Ectodermal cell (in vitro differentiated cells): ENCODE results near the gene PES1.

Source experiments
- H3K27ac ChIP-seq: 2 replicates; pipeline ENCODE4 v1.7.0; 2013; ENCODE audit warnings: mild to moderate bottlenecking, low read depth, low read length; ENCODE audit not compliant: insufficient read depth, poor library complexity, severe bottlenecking
- H3K27me3 ChIP-seq: 2 replicates; pipeline ENCODE4 v1.7.0; 2013; ENCODE audit warnings: mild to moderate bottlenecking, low read length; ENCODE audit not compliant: insufficient read depth, control insufficient read depth, poor library complexity, severe bottlenecking
- H3K36me3 ChIP-seq: one replicate; pipeline ENCODE4 v1.7.0; 2013; ENCODE audit warnings: low read length; ENCODE audit not compliant: control insufficient read depth, insufficient read depth
- H3K4me1 ChIP-seq: one replicate; pipeline ENCODE4 v1.7.0; 2013; ENCODE audit warnings: low read length; ENCODE audit not compliant: control insufficient read depth, insufficient read depth
- H3K4me3 ChIP-seq: 2 replicates; pipeline ENCODE4 v1.7.0; 2013; ENCODE audit warnings: low read depth, low read length, control low read depth; ENCODE audit not compliant: insufficient read depth
- H3K9me3 ChIP-seq: 2 replicates; pipeline ENCODE4 v1.7.0; 2013; ENCODE audit warnings: mild to moderate bottlenecking, low read length, moderate library complexity; ENCODE audit not compliant: control insufficient read depth
- WGBS, 2 experiments: methylation state at CpG; one replicate each; pipeline ENCODE4 v1.1.7; 2013; ENCODE audit warnings: missing lambda C conversion rate in 2 of 2; 5-methylcytosine and 5-hydroxymethylcytosine counted together

Gene PES1

DNA sequence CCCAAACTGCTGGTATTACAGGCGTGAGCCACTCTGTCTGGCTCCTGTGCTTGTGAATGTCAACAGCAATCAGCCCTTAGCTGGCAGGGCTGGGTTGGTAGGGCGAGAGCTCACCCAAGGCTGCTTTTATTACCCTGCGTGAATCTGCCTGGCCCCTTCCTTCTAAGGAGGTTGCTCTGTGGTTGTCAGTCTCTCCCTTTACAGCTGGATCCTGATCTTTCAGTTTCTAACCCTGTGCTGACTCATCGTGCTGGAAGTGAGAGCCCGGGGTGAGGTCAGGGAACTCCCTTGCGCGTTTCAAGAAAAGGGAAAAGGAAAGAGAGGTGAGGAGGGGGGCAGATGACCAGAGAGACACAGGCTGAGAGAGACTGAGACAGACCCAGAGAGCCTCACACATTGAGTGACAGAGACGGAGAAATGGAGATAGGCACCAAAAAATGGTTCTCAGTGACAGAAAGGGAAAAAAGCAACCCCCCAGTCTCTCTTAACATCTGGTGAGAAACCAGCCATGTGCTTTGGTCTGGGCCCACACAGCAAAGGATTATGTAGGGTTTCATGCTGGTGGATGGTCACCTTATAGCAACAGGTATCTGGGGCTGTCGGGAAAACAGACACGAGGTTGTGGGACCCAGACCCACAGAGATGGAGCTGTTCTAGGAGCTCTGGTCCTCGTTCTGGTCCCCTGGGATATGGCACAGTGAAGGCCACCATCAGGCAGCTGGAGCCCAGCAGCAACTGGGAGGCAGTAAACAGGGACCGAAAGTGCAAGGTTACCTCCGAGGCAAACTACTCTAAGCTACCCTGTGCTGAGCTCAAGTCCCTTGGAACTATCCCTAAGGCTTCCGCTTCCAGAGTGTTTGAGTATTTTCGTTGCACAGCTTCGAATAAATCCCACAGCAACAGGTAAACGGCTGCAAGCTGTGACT, 17.8 kb upstream of the PES1 start:
- H3K9me3 ChIP-seq: no peaks in the 10 kb centered on the region
- 71 to 72% methylated on average over 17 of the region's 17 CpGs for WGBS, 2 experiments
- no peak overlapping the region for H3K4me3 ChIP-seq
- peaks cover 14% of the 10 kb centered on the region for H3K36me3 ChIP-seq
- no peak overlapping the region for H3K27ac ChIP-seq
- H3K4me1 ChIP-seq: peaks cover 18% of the 10 kb centered on the region
- H3K27me3 ChIP-seq: no peaks in the 10 kb centered on the region

DNA sequence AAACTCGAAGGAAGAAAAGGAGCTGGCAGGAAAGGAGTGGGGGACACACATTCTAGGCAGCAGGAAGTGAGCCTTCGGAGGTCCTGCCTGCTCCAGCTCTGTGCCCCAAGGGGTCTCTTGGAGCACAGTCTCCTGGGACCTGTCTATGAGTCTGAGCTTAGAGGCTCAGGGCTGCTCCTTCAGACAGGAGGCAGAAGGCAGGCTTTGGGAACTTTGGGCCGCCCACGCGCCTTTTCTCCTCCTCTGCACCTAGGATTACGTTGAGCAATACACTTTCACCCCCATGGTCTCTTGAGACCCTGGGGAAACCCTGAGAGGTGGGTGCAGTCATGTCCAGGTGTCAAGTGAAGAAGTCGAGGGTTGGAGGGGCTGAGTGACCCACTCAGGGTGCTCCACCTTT, 16.2 kb upstream of the PES1 start:
- Histone ChIP-seq H3K27ac (no peak overlapping the region), H3K4me3 (peak overlapping the region; percentile 41), H3K36me3 (peaks cover 10% of the 10 kb centered on the region), H3K4me1 (peaks cover 18% of the 10 kb centered on the region), H3K9me3 (no peaks in the 10 kb centered on the region), H3K27me3 (no peaks in the 10 kb centered on the region)
- 81 to 90% methylated on average over 7 of the region's 7 CpGs for WGBS, 2 experiments

GRCh38 chr22:30607300-30607930, 15.7 kb upstream of the PES1 start:
- Histone ChIP-seq H3K27ac (peak overlapping the region; percentile 97), H3K9me3 (no peaks in the 10 kb centered on the region), H3K4me1 (peaks cover 18% of the 10 kb centered on the region), H3K27me3 (no peaks in the 10 kb centered on the region), H3K36me3 (peaks cover 10% of the 10 kb centered on the region), H3K4me3 (peak overlapping the region; percentile 41)
- WGBS, 2 experiments: 76 to 77% methylated on average over 6 to 7 of the region's 7 CpGs

GRCh38 chr22:30606455-30607299, 15.0 kb upstream of the PES1 start, which contains the start of gene TCN2:
Gene TCN2, plus strand, starts transcription at chr22:30607174. Its CDS starts 158 bp downstream, at chr22:30607332.
- Histone ChIP-seq H3K4me3 (peak within 1 kb of the TSS; percentile 41), H3K9me3 (no peaks in the 10 kb centered on the region), H3K36me3 (peaks cover 10% of the 10 kb centered on the region), H3K27ac (peak within 1 kb of the TSS; percentile 97), H3K4me1 (peaks cover 18% of the 10 kb centered on the region), H3K27me3 (no peaks in the 10 kb centered on the region)
- WGBS, 2 experiments: 2 to 3% methylated on average over 23 of the region's 24 CpGs

DNA sequence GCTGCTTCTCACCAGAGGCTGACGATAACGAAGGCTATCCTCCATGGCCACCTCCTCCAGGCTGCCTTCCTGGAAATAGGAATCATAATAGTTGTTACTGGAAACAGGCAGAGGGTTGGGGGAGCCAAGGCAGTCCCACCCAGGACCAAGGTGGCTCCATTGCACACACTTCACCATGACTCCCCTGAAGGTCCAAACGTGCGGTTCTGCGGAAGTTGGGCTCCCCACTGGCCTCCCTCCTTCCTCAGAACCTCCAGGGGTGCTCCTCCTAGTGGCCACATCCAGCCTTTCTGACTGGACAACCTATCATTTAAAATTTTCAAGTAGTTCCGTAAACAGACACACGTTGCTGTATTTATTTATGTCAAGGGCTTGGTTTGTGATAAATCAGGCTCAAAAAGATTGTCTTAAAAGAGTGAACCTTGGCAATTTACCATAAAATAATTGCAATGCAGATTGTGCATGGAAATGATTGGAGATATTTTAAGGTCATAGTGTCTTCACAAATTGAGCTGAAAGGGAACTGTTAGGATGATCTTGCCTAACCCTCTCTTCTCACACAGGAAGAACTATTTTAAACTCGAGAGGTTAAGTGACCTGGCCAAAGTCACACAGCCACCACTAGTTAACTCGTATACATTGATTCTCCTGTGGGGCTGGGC, 13.9 kb upstream of the PES1 start:
- H3K9me3 ChIP-seq: no peaks in the 10 kb centered on the region
- no peaks in the 10 kb centered on the region for H3K27me3 ChIP-seq
- WGBS, 2 experiments: 63 to 66% methylated on average over 9 of the region's 9 CpGs
- H3K4me1 ChIP-seq: peaks cover 18% of the 10 kb centered on the region
- peaks cover 4% of the 10 kb centered on the region for H3K36me3 ChIP-seq
- peak overlapping the region; percentile 97 for H3K27ac ChIP-seq
- H3K4me3 ChIP-seq: no peak overlapping the region

- no peaks in the 10 kb centered on the region for H3K27me3 ChIP-seq
- H3K4me3 ChIP-seq: no peak overlapping the region
- no peaks in the 10 kb centered on the region for H3K9me3 ChIP-seq
- no peaks in the 10 kb centered on the region for H3K36me3 ChIP-seq
- WGBS, 2 experiments: 93 to 98% methylated on average over 2 of the region's 2 CpGs
- H3K27ac ChIP-seq: no peak overlapping the region
- H3K4me1 ChIP-seq: peaks cover 18% of the 10 kb centered on the region
Measured at GRCh38 chr22:30604723-30605122, 13.0 kb upstream of the PES1 start.

DNA sequence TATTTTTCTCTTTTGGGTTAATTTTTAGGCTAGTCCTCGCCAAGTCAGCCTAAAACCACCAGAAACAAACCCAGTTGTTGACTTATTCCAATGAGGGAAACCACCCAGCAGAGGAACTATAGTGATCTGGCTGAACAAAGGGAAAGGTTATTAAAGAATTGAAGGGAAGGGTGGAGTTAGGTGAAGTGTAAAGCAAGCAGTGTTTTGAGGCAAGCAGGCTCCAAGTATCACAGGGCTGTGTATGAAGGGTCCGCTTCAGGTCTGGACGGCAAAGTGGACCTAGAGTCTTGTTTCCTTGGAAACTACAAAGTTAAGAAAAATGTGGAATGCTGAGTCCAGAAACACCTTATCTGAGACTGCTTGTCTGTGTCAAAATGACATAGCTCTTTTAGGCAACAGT, 12.1 kb upstream of the PES1 start:
- Histone ChIP-seq H3K27ac (no peak overlapping the region), H3K9me3 (no peaks in the 10 kb centered on the region)
- 92 to 95% methylated on average over 3 of the region's 3 CpGs for WGBS, 2 experiments

DNA sequence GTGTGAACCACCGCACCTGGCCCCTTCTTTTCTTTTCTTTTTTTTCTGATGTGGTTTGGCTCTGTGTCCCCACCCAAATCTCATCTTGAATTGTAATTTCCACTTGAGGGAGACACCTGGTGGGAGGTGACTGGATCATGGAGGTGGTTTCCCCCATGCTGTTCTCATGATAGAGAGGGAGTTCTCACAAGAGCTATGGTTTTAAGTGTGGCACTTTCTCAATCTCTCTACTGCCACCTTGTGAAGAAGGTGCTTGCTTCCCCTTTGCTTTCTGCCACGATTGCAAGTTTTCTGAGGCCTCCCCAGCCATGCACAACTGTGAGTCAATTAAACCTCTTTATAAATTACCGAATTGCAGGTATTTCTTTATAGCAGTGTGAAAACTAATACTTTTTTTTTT, 10.3 kb upstream of the PES1 start:
- Histone ChIP-seq H3K27ac (no peak overlapping the region), H3K27me3 (no peaks in the 10 kb centered on the region), H3K4me1 (no peaks in the 10 kb centered on the region), H3K4me3 (no peak overlapping the region), H3K36me3 (no peaks in the 10 kb centered on the region), H3K9me3 (no peaks in the 10 kb centered on the region)
- 67 to 74% methylated on average over 3 of the region's 3 CpGs for WGBS, 2 experiments

More for the DNA sequence above, 12.1 kb upstream of the PES1 start:
- Histone ChIP-seq H3K27me3 (no peaks in the 10 kb centered on the region), H3K4me1 (peaks cover 16% of the 10 kb centered on the region), H3K36me3 (no peaks in the 10 kb centered on the region), H3K4me3 (no peak overlapping the region)

- Histone ChIP-seq H3K4me1 (no peaks in the 10 kb centered on the region), H3K4me3 (no peak overlapping the region), H3K36me3 (no peaks in the 10 kb centered on the region), H3K27me3 (no peaks in the 10 kb centered on the region), H3K9me3 (no peaks in the 10 kb centered on the region), H3K27ac (no peak overlapping the region)
- WGBS, 2 experiments: 91 to 92% methylated on average over 5 of the region's 5 CpGs
Measured at GRCh38 chr22:30601464-30601863, 9.8 kb upstream of the PES1 start.
